Measurements from ENCODE around the gene ABLIM2. TPM values are rescaled to one million over a fixed set of nuclear protein-coding genes. Genes with fewer than 3 reads are reported as not detected.

ABLIM2 gene
- total RNA-seq, 3 donors from 2014 or later (not counting 1 experiment from before 2014, with no cell fraction given), result 0.71 to 2.8 (median 1.3) TPM

DNA sequence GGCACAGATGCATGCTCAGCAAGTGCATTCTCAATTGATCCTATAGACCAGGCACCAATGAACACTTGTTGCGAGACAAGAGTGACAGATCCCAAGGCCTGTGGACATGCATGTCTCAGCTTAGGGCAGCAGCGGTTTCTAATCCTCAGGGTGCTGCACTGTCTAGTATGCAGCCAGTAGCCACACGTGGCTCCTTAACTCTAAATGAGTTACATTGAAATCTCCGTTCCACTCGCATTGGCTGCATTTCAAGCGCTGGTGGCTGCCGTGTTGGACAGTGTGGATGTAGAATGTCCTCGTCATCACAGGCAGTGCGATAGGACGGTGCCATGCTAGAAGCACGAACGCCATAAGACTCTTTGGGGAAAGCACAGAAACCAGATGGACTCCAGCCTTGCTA, 194.9 kb downstream of the ABLIM2 start:
- TF ChIP-seq, protein P1, sequence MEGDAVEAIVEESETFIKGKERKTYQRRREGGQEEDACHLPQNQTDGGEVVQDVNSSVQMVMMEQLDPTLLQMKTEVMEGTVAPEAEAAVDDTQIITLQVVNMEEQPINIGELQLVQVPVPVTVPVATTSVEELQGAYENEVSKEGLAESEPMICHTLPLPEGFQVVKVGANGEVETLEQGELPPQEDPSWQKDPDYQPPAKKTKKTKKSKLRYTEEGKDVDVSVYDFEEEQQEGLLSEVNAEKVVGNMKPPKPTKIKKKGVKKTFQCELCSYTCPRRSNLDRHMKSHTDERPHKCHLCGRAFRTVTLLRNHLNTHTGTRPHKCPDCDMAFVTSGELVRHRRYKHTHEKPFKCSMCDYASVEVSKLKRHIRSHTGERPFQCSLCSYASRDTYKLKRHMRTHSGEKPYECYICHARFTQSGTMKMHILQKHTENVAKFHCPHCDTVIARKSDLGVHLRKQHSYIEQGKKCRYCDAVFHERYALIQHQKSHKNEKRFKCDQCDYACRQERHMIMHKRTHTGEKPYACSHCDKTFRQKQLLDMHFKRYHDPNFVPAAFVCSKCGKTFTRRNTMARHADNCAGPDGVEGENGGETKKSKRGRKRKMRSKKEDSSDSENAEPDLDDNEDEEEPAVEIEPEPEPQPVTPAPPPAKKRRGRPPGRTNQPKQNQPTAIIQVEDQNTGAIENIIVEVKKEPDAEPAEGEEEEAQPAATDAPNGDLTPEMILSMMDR (IDR thresholded peaks at IDR 0.05), result no peak
- H3K36me3 Mint-ChIP-seq, result no peaks in the 10 kb centered on the region
- Histone ChIP-seq H3K9me3 (ENCODE audit: control insufficient read depth, insufficient read depth, low read length) (no peaks in the 10 kb centered on the region), H3K27ac (ENCODE audit: low read length) (no peak overlapping the region), H3K36me3 (ENCODE audit: control insufficient read depth, insufficient read depth, low read length) (no peaks in the 10 kb centered on the region), H3K4me1 (ENCODE audit: control insufficient read depth, insufficient read depth, low read length) (peaks cover 63% of the 10 kb centered on the region), H3K4me3 (ENCODE audit: low read length) (no peak overlapping the region), H3K27me3 (ENCODE audit: control insufficient read depth, insufficient read depth, low read length) (no peaks in the 10 kb centered on the region)
- WGBS (ENCODE audit: insufficient coverage), result 94% methylated on average over 12 of the region's 12 CpGs
- peaks cover 52 to 70% of the 10 kb centered on the region in 2 donors for H3K4me1 Mint-ChIP-seq
- H3K27me3 Mint-ChIP-seq (ENCODE audit: low read depth in 2 of 2), result no peaks in the 10 kb centered on the region
- intact Hi-C loops (cut with micrococcal nuclease), result no loop called here
- peak overlapping the region; percentile 93 to 100 for H3K27ac Mint-ChIP-seq
- ATAC-seq, result no peak
- DNase-seq, result no peak
- H3K4me3 Mint-ChIP-seq, result no peak overlapping the region
- no peaks in the 10 kb centered on the region for H3K9me3 Mint-ChIP-seq

DNA sequence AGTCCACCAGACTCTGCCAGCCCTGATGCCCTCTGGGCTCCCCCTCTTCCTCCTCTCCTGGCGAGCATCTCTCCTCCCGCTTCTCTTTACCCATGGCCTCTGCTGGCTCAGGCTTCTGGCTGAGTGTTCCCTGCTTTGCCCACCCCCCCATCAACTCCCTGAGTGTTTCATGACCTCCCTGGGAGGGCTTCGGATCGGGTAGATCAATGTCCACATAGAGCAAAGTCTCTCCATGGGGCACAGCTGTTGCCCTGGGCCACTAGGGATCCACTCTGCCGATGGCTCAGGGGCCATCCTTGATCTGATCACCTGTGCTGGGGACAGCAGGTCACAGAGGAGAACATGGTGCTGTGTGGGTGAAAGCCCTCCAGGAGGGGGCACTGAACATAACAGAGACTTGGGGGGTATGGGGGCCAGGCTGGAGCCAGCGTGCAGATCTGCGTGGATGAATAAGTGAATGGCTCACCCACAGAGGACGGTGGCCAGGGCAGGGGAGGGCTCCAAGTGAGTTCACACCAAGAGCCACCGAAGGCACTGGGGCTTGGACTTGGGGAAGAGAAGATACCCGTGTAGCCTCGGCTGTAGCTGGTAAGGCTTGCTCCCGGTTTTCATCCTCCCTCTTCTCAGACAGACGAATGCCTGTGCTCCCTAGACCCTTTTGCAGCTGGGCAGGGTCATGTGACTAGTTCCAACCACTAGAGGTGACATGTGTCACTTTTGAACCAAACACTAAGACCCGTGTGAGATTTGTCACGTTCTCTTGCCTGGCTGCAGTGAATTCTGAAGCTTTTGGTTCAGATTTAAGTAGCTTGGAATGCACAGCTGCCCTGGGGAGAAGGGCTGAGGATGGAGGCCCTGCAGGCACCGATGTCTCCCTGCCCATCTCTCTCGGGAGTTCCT, 195.8 kb downstream of the ABLIM2 start:
- intact Hi-C loops (cut with micrococcal nuclease), result no loop called here
- no peaks in the 10 kb centered on the region for H3K36me3 Mint-ChIP-seq
- 69% methylated on average over 17 of the region's 17 CpGs for WGBS (ENCODE audit: insufficient coverage)
- TF ChIP-seq, protein P1 (IDR thresholded peaks at IDR 0.05), result no peak
- no peak for ATAC-seq
- peaks cover 45 to 61% of the 10 kb centered on the region in 2 donors for H3K4me1 Mint-ChIP-seq
- peaks cover 0 to 6% of the 10 kb centered on the region in 2 donors for H3K27me3 Mint-ChIP-seq (ENCODE audit: low read depth in 2 of 2)
- Histone ChIP-seq H3K27ac (ENCODE audit: low read length) (no peak overlapping the region), H3K4me1 (ENCODE audit: control insufficient read depth, insufficient read depth, low read length) (peaks cover 54% of the 10 kb centered on the region), H3K36me3 (ENCODE audit: control insufficient read depth, insufficient read depth, low read length) (no peaks in the 10 kb centered on the region), H3K27me3 (ENCODE audit: control insufficient read depth, insufficient read depth, low read length) (no peaks in the 10 kb centered on the region), H3K9me3 (ENCODE audit: control insufficient read depth, insufficient read depth, low read length) (no peaks in the 10 kb centered on the region), H3K4me3 (ENCODE audit: low read length) (no peak overlapping the region)
- H3K27ac Mint-ChIP-seq, result peak overlapping the region in 1 of 2 donors; percentile 58
- DNase-seq, result no peak
- H3K4me3 Mint-ChIP-seq, result no peak overlapping the region
- H3K9me3 Mint-ChIP-seq, result no peaks in the 10 kb centered on the region

DNA sequence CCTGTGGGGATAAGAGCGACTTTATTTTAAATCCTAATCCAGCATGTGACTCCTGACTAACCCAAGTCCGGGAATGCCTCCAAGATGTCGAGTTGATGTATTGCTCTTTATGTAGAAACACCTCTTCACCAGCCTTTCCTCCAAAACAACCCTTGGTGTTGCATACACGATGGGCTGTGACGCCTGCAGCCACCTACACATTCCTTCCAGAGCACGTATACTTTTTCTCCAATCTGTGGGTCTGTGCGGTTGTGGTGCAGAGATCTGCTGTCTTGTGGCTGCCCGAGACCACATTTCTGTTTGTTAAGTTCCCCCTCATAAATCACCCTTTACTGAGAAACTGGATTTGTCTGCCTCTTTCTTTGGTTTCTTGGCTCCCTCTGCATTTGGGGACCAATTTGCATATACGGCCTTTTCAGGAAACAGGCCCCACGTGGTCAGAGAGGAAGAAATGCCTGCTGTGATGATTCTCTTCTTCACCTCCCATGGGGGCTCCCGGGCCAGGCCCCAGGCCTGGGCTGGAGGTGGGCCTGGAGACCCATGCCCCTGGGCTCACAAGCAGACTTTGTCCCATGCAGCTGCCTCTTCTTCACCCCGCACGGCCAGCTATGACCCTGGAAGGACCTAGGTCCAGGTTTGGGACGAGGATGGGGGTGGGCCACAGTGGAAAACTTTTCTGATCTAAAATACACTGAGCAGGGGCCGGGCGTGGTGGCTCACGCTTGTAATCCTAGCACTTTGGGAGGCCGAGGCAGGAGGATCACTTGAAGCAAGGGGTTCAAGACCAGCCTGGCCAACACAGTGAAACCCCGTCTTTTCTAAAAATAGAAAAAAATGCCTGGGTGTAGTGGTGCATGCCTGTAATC, 197.6 kb downstream of the ABLIM2 start:
- H3K9me3 Mint-ChIP-seq, result no peaks in the 10 kb centered on the region
- H3K27me3 Mint-ChIP-seq (ENCODE audit: low read depth in 2 of 2), result peaks cover 6 to 19% of the 10 kb centered on the region in 2 donors
- DNase-seq (peak in 1 of 2 donors; percentile 63), ATAC-seq (peak in 1 of 3 donors; percentile 25)
- H3K4me1 ChIP-seq (ENCODE audit: control insufficient read depth, insufficient read depth, low read length), result peaks cover 36% of the 10 kb centered on the region
- H3K27ac Mint-ChIP-seq, result peak overlapping the region in 1 of 2 donors; percentile 75
- H3K4me3 Mint-ChIP-seq, result peak overlapping the region; percentile 66
- H3K36me3 ChIP-seq (ENCODE audit: control insufficient read depth, insufficient read depth, low read length), result no peaks in the 10 kb centered on the region
- TF ChIP-seq, protein P1 (IDR thresholded peaks at IDR 0.05), result no peak
- peaks cover 28 to 45% of the 10 kb centered on the region in 2 donors for H3K4me1 Mint-ChIP-seq
- H3K9me3 ChIP-seq (ENCODE audit: control insufficient read depth, insufficient read depth, low read length), result no peaks in the 10 kb centered on the region
- no peaks in the 10 kb centered on the region for H3K27me3 ChIP-seq (ENCODE audit: control insufficient read depth, insufficient read depth, low read length)
- no peak overlapping the region for H3K27ac ChIP-seq (ENCODE audit: low read length)
- WGBS (ENCODE audit: insufficient coverage), result 25% methylated on average over 19 of the region's 19 CpGs
- intact Hi-C loops (cut with micrococcal nuclease), result loop anchor here (2.0 kb wide), 1 partner anchor 22 kb away; the partner anchor contains the start of gene AFAP1
- H3K36me3 Mint-ChIP-seq, result no peaks in the 10 kb centered on the region
- H3K4me3 ChIP-seq (ENCODE audit: low read length), result no peak overlapping the region
